ENCODE measurements around the gene RPS5.
"Not testable (repeated sequence)": the region's sequence is repeated elsewhere in the genome, so short reads cannot be mapped to it uniquely, and the experiment has no call there.

Gene RPS5

DNA sequence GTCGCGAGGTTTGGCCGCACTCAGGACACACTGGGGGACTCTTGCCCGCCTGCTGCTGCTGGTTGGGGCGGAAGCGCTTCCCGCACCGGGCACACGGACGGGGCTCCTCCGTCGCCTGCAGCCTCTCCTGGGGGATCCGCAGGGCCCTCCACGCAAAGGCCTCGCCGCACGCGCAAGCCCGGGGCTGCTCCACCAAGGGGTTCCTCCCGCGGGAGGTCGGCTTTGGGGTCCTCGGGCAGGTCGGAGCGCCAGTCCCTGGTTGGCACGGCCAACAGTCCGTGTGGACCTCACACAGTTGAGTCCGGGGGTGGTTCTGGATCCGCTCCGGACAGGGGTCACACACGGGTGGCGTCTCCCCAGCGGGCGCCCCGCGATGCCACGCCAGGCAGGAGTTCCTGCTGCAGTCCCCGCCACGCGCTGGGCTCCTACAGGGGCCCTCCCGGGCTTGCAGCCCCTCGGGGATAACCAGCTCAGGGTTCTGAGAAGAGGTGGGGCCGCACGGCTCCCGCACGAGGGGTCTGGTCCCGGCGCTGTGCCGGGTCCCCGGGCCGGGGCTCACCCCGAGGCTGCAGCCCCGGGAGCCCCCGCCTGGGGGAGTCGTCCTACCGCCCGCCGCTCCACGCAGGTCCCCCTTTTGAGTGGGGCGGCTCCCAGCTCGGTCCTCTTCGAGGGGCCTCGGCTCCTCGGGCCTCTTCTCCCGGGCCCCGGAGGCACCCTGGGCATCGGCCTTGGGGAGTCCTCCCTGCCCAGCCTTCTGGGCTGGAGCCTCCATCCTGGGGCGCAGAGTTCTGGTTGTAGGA, 18.3 kb upstream of the RPS5 start:
- no peak for TF ChIP-seq CTCF (IDR thresholded peaks at IDR 0.05; ENCODE audit: extremely low read depth, insufficient read depth, missing control alignments)
- in situ Hi-C loops (cut with MboI; ENCODE audit: low pct_unique_long_range_greater_than_20kb, low sequenced_read_pairs, unreplicated experiment): no loop called here
- DNase-seq (ENCODE audit: low spot score): no peak

DNA sequence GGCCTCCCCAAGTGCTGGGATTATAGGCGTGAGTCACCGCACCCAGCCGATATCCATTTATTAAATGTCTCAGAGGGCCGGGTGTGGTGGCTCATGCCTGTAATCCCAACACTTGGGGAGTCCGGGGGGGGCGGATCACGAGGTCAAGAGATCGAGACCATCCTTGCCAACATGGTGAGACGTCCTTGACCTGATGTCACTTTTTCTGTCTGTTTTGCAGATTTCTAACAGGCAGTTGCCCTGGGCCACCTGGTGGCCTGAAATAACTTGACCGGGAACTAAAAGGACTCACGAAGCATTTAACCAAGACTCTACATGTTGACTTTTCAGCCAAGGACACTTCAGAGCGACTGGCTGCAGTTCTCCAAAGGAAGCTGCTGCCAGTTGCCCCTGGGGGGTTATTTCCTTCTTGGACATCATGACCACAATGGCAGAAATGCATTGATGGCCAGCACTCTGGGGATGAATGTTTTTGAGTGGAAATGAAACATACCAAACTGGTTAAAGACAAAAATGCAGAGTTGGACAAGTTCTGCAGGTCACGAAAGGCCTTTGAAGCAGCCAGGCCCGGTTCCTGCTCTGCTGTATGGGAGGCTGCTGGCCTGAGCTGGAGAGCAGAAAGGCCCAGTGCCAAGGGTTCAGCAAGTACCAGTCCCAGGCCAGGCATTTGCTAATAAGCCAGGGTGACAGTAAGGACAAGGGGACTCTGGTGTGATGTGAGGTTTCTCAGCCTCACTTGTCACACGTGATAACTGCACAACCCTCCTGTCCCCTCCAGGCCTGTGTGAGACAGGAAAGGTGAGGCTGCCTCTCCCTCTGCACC, 14.5 kb upstream of the RPS5 start:
- in situ Hi-C loops (cut with MboI; ENCODE audit: low pct_unique_long_range_greater_than_20kb, low sequenced_read_pairs, unreplicated experiment): no loop called here
- DNase-seq (ENCODE audit: low spot score): no peak
- no peak for TF ChIP-seq CTCF (IDR thresholded peaks at IDR 0.05; ENCODE audit: extremely low read depth, insufficient read depth, missing control alignments)

- TF ChIP-seq CTCF (IDR thresholded peaks at IDR 0.05; ENCODE audit: extremely low read depth, insufficient read depth, missing control alignments): no peak
- in situ Hi-C loops (cut with MboI; ENCODE audit: low pct_unique_long_range_greater_than_20kb, low sequenced_read_pairs, unreplicated experiment): no loop called here
These were observed 12.9 kb upstream of the RPS5 start for GRCh38 chr19:58374200-58374599.

GRCh38 chr19:58376724-58377123, 10.3 kb upstream of the RPS5 start:
- in situ Hi-C loops (cut with MboI; ENCODE audit: low pct_unique_long_range_greater_than_20kb, low sequenced_read_pairs, unreplicated experiment); DNase-seq (ENCODE audit: low spot score): not testable (repeated sequence)

More at GRCh38 chr19:58374200-58374599, 12.9 kb upstream of the RPS5 start:
- no peak for DNase-seq (ENCODE audit: low spot score)

- in situ Hi-C loops (cut with MboI; ENCODE audit: low pct_unique_long_range_greater_than_20kb, low sequenced_read_pairs, unreplicated experiment): no loop called here
- DNase-seq (ENCODE audit: low spot score): no peak
These were observed 7.8 kb upstream of the RPS5 start for GRCh38 chr19:58379246-58379645.

DNA sequence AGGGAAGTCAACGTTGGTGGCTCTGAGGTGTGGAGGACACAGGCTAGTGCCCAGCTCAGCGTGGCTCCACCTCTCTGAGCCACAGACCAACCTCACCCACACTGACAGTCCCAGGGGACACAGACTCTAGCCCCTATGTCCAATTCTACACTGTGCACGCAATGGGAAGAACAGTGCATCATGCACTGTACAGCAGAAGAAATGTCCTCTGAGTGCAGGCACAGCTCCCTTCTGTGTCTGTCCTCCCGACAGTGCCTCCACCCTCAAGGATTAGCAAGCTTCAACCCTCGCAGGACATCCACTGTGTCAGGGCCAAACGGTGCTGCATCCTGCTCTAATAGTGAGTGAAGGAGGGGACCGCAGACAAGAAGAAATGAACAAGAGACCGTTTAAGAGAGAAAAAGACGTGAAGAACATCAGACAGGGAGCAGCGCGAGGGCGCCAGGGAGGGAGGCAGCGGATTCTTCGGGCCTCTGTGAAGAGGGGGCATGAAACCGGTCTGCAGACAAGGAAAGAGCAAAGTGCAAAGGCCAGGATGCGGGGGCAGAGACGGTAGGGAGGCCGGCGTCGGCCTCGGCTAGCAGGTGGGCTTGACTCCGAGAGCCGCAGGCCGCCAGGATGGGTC, 6.9 kb upstream of the RPS5 start:
- TF ChIP-seq CTCF (IDR thresholded peaks at IDR 0.05; ENCODE audit: extremely low read depth, insufficient read depth, missing control alignments): no peak
- in situ Hi-C loops (cut with MboI; ENCODE audit: low pct_unique_long_range_greater_than_20kb, low sequenced_read_pairs, unreplicated experiment): no loop called here
- no peak for DNase-seq (ENCODE audit: low spot score)

More at GRCh38 chr19:58379246-58379645, 7.8 kb upstream of the RPS5 start:
- no peak for TF ChIP-seq CTCF (IDR thresholded peaks at IDR 0.05; ENCODE audit: extremely low read depth, insufficient read depth, missing control alignments)

Data from GM13977 (cell line).